ENCODE measurements around the gene GPX2. TPM values are rescaled to one million over a fixed set of nuclear protein-coding genes. Genes with fewer than 3 reads are reported as not detected.
A peak's percentile ranks its signal among the peaks of the same experiment; 100 is the strongest.
"Not testable (repeated sequence)": the region's sequence is repeated elsewhere in the genome, so short reads cannot be mapped to it uniquely, and the experiment has no call there.

Gene GPX2
- total RNA-seq, 1 donor from 2014 or later, result not detected

DNA sequence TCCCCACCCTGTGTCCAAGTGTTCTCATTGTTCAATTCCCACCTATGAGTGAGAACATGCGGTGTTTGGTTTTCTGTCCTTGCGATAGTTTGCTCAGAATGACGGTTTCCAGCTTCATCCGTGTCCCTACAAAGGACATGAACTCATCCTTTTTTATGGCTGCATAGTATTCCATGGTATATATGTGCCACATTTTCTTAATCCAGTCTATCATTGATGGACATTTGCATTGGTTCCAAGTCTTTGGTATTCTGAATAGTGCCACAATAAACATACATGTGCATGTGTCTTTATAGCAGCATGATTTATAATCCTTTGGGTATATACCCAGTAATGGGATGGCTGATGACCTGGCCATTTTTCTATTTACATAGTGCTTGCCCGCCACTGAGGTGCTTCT lies 29.1 kb downstream of the GPX2 start:
- not testable (repeated sequence) for DNase-seq (ENCODE audit: low read depth)

DNA sequence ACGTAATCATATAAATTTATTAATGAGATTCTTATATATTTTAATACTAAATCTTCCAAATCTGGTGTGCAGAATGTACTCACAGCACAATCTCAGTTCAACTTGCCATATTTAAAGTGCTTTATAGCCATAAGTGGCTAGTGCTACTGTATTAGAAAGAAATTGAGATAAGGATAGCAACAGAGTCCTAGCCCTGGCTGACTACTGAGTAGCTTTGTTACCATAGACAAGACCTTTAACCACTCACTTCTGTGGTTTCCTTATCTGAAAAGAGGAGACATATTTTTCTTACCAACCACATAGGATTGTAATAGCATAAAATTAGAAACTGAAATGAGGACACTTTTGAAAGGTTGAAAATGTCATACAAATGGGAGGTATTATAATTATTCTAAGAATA lies 30.3 kb downstream of the GPX2 start:
- DNase-seq (ENCODE audit: low read depth), result no peak

DNA sequence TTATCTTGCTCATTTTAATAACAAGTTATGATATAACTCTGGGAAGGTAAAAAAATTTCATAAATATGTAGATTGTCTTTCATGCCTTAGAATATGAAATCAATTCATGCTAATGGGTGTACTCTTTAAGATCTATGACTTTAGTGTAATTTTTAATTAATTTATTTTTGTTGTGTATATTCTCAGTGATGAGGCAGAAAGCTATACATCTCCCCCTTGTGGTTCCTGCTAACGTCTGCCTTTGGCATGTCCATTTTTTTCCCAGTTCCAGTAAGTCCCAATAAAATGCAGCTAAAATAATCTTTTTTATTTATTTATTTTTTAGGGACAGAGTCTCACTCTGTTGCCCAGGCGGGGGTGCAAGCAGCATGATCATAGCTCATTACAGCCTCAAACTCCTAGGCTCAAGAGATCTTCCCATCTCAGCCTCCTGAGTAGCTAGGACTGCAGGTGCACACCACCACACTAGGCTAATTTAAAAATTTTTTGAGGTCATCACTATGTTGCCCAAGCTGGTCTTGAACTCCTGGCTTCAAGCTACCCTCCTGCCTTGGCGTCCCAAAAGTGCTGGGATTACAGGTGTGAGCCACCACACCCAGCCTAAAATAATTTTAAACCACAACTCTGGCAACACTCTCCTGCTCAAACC lies 31.6 kb downstream of the GPX2 start:
- DNase-seq (ENCODE audit: low read depth), result peak; percentile 45

DNA sequence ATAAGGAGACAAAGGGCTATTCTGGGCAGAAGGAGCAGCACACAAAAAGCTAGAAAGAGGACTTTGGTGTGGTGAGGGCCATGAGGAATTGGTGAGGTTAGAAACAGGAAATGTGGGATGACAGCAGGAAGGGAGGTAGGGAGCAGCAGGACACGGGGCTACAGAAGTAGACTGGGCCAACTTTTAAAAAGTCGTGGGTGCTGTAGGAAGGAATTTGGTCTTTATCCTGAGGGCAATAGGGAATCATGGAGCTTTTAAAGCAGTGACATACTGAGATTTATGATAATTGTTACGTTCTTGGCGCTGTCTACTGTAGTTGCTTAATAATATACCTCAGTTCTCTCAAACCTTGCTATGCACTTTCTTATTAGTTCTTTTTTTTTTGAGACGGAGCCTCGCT lies 36.5 kb downstream of the GPX2 start:
- DNase-seq (ENCODE audit: low read depth), result no peak

DNA sequence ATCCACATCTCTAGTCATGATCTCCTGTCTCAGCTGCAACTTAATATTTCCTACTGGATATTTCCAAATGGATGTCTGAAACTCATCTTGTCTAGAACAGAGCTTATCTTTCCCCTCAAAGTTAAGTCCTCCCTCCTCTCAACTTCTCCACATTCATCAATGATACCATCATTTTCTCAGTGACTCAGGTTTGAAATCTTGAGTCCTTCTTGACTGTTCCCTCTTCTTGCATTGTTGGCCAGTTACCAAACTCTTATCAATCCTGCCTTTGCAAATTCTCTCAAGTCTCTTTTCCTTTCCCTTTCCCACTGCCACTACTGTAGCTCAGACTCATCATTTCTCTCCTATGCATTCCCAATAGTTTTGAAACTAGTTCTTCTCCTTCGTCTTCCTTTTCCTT lies 42.6 kb downstream of the GPX2 start:
- DNase-seq (ENCODE audit: low read depth), result no peak

DNA sequence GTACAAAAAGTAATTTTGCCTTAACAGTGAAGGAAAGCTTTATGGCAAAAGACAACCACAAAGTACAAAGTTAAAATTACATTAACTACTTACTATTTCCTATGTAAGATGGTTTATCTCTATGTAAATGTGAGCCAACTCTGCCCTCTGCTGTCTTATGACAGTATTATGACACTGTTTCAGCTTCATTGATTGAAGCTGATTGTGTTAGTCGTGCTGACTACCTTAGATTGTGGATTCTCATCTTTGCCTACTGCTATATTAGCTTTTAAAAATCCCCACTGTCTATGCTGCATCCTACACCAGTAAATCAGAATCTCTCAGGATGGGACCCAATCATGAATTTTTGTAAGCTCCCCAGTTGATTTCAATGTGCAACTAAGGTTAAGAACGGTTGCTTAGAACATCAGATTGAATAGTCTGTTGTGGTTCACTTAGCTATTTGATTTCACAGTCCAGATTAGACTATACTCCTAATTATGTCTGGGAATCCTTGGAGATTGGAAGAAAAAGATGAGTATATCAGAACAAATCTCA lies 50.6 kb downstream of the GPX2 start:
- DNase-seq (ENCODE audit: low read depth), result peak; percentile 76

DNA sequence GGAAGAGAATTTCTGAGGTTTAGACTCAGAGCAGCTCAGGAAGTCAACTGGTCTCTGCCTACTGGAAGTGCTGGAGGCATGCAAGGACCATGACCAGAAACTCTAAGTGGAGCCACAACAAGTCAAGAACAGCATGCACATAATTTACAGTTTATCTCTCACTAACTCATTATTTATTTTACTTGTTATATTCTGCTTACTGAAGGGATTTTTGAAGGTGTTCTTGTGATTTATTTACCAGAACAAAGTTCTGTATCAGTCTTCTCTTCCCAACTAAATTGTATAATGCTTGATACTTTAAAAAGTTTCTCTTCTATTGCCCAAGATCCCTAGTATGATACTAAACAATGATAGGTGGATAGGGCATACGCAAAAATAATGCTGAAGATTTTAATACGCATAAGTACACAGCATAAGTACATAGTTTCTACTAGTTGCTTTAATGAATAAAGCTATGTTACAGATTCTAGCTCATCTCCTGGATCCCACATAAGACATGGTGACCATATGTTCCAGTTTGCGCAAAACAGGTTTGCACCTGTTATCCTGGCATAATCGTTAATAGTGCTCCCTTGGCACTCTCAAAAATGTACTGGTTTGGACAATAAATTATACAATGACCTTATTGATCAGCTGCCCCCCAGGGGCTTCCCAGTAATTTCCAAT lies 51.2 kb downstream of the GPX2 start:
- no peak for DNase-seq (ENCODE audit: low read depth)

DNA sequence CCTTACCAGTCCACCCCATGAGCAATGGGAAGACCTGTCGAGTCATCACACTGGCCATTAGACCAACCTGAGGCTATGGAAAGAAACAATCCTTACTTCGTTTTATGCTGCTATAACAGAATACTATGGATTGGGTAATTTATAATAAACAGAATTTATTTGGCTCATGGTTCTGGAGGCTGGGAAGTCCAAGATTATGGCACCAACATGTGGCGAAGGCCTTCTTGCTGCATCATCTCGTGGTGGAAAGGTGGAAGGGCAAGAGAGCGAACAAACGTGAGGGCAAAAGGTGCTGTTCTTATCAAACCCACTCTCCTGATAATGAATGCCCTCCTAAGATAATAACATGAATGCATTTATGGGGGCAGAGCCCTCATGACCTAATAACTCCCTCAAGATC lies 53.2 kb downstream of the GPX2 start:
- DNase-seq (ENCODE audit: low read depth), result no peak

Other genes starting within 250 kb of the GPX2 start
- 68.9 and 119 TPM in 2 replicates for gene PLEKHG3, start 238.3 kb downstream of the GPX2 start, total RNA-seq
- 0.10 TPM in 1 of 2 replicates, not detected in the other for gene SPTB, start 62.8 kb downstream of the GPX2 start, total RNA-seq
- gene CHURC1, start 28.3 kb downstream of the GPX2 start, total RNA-seq, result 61.6 and 72.8 TPM in 2 replicates
- 7.4 and 13.5 TPM in 2 replicates for gene RAB15, start 29.6 kb upstream of the GPX2 start, total RNA-seq
- 6.6 and 14.0 TPM in 2 replicates for gene FNTB, start 44.1 kb upstream of the GPX2 start, total RNA-seq
- 32.0 and 50.4 TPM in 2 replicates for gene MAX, start 159.8 kb upstream of the GPX2 start, total RNA-seq

Data from renal cortical epithelial cell (primary cell).